ENCODE measurements around the gene TCF7L2. TPM values are rescaled to one million over a fixed set of nuclear protein-coding genes. Genes with fewer than 3 reads are reported as not detected.
A peak's percentile ranks its signal among the peaks of the same experiment; 100 is the strongest.

Gene TCF7L2
- total RNA-seq, 4 donors from 2014 or later: 4.0 to 13.2 (median 6.4) TPM

- no peak overlapping the region for H3K4me3 ChIP-seq
- no peaks in the 10 kb centered on the region for H3K9me3 ChIP-seq
- no peak for DNase-seq
- peaks cover 0 to 5% (median 0%) of the 10 kb centered on the region in 3 donors for H3K36me3 ChIP-seq
- intact Hi-C loops (cut with DNase I): no loop called here
- WGBS, 2 donors: 37 to 41% methylated on average over 5 to 6 of the region's 6 CpGs
- peaks cover 6 to 56% (median 23%) of the 10 kb centered on the region in 3 donors for H3K4me1 ChIP-seq
- no peaks in the 10 kb centered on the region for H3K27me3 ChIP-seq
- peak overlapping the region in 3 of 4 donors; percentile 18 to 72 (median 38) for H3K27ac ChIP-seq
- TF ChIP-seq CTCF (IDR thresholded peaks at IDR 0.05) (no peak), POLR2A (IDR thresholded peaks at IDR 0.05) (no peak)
Measured at GRCh38 chr10:113000442-113000841, 50.4 kb downstream of the TCF7L2 start.

DNA sequence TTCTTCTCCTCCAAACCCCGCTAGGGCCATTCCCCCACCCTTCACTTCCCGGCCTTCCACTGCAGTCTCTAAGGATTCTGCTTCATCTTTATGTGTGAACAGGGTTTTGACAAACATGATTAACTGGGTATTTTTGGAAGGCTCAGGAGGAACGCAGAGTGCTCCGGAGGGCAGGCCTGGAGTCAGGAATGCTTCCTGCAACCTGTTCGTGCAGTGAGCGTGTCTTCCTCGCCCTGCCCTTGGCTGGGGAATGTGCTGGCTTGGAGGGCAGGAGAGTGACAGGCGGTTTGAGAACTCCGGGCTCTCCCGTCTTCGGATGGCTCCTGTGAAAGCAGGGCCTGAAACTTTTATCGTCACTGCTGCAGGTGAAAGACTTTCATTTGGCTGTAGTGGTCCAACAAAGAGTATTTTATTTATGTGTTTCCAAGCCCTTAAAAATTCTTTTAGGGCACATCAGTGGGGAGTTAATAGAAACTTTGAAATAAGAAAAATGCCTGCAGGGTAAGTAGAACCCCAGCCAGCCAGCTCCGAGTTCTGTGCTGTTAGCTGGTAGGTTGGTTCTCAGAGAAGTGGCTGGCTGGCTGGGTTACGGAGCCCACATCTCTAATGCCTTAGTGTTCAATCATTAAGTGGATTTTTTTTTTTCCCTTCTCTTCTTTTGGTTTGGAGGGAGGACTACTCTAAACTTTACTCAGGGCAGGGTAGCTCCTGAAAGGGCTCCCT is 51.0 kb downstream of the TCF7L2 start:
- TF ChIP-seq CTCF (IDR thresholded peaks at IDR 0.05) (peak in 3 of 6 experiments; percentile 29 to 44 (median 38)), POLR2A (IDR thresholded peaks at IDR 0.05) (no peak)
- Histone ChIP-seq H3K9me3 (no peaks in the 10 kb centered on the region), H3K4me1 (peaks cover 6 to 57% (median 26%) of the 10 kb centered on the region in 3 donors), H3K27ac (peak overlapping the region; percentile 12 to 72 (median 28)), H3K4me3 (no peak overlapping the region), H3K36me3 (peaks cover 0 to 5% (median 0%) of the 10 kb centered on the region in 3 donors), H3K27me3 (no peaks in the 10 kb centered on the region)
- DNase-seq: no peak
- intact Hi-C loops (cut with DNase I): no loop called here
- 32 to 44% methylated on average over 7 to 12 of the region's 14 CpGs for WGBS, 2 donors

DNA sequence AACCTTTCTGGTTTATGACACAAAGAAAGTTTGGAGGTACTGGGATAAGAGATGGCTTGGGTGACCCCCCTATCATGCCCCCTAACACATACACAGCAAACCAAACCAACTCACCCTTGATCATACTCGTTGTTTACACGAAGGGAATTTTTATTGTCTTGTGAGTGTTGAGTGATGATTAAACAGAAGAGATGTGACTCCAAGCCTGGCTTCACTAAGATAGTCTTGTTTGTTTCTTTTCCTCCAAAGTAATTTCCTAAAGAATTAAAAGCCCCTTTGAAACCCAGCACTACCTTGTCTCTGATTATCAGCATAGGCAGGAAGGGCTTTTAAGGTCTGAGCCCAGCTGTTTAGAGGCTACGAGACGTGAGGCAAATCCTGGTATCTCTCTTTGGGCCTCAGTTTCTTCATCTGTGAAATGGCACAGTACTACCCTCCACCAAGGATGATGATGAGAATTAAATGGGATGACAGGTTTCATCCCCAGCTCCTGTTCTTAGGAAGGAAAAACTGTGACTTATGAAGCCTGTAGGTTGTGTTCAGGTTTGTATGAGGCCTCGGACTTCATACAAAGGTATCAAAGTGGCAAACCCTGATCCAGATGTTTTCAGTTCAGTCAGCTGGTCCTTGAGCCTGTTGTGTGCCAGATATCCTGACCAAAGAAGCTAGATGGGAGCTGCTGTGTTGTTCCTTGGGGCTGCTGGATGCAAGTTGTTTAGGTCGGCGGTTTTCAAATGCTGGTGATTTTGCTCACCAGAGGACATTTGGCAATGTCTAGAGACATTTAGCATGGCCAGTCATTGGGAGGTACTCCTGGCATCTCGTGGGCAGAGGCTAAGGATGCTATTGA is 51.8 kb downstream of the TCF7L2 start:
- no peaks in the 10 kb centered on the region for H3K9me3 ChIP-seq
- peaks cover 6 to 65% (median 28%) of the 10 kb centered on the region in 3 donors for H3K4me1 ChIP-seq
- H3K36me3 ChIP-seq: peaks cover 0 to 5% (median 0%) of the 10 kb centered on the region in 3 donors
- intact Hi-C loops (cut with DNase I): no loop called here
- H3K27ac ChIP-seq: peak overlapping the region in 2 of 4 donors; percentile 38 to 72
- no peak for DNase-seq
- 83 to 86% methylated on average over 6 to 7 of the region's 8 CpGs for WGBS, 2 donors
- H3K27me3 ChIP-seq: no peaks in the 10 kb centered on the region
- H3K4me3 ChIP-seq: no peak overlapping the region
- no peak for TF ChIP-seq POLR2A (IDR thresholded peaks at IDR 0.05)
- no peak for TF ChIP-seq CTCF (IDR thresholded peaks at IDR 0.05)

GRCh38 chr10:113002449-113002777 is 52.4 kb downstream of the TCF7L2 start:
- H3K27me3 ChIP-seq: no peaks in the 10 kb centered on the region
- peaks cover 7 to 69% (median 34%) of the 10 kb centered on the region in 3 donors for H3K4me1 ChIP-seq
- no peaks in the 10 kb centered on the region for H3K9me3 ChIP-seq
- intact Hi-C loops (cut with DNase I): no loop called here
- H3K4me3 ChIP-seq: no peak overlapping the region
- DNase-seq: no peak
- 92% methylated on average over 1 of the region's 1 CpG; no CpG with 5 or more reads in 1 of the 2 donors for WGBS, 2 donors
- TF ChIP-seq POLR2A (IDR thresholded peaks at IDR 0.05) (no peak), CTCF (IDR thresholded peaks at IDR 0.05) (no peak)
- H3K36me3 ChIP-seq: peaks cover 0 to 5% (median 0%) of the 10 kb centered on the region in 3 donors
- no peak overlapping the region for H3K27ac ChIP-seq

DNA sequence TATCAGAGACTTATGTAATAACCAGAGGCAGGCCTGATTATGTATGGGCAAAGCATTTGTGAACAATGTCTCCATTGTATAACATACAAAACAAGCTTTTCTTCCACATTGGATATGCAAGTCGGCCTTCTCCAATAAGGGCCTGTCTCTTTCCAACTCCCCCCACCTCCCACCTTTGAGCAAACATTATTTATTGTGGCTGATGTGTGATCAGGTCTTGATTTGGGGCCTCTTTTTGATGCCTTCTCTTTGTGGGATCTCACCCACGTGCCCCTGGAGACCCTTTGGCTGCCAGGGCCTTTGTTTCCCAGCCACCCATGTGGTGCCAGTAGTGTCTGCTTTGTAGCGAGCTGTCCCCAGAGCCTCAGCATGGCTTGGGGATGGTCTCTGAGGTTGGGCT is 53.0 kb downstream of the TCF7L2 start:
- H3K4me3 ChIP-seq: no peak overlapping the region
- WGBS, 2 donors: 78 to 87% methylated on average over 3 of the region's 3 CpGs
- intact Hi-C loops (cut with DNase I): no loop called here

More for the DNA sequence above, 53.0 kb downstream of the TCF7L2 start:
- DNase-seq: no peak
- Histone ChIP-seq H3K27ac (no peak overlapping the region), H3K36me3 (peaks cover 0 to 8% (median 0%) of the 10 kb centered on the region in 3 donors), H3K4me1 (peaks cover 10 to 69% (median 33%) of the 10 kb centered on the region in 3 donors), H3K9me3 (no peaks in the 10 kb centered on the region), H3K27me3 (no peaks in the 10 kb centered on the region)
- TF ChIP-seq CTCF (IDR thresholded peaks at IDR 0.05) (no peak), POLR2A (IDR thresholded peaks at IDR 0.05) (no peak)
